ENCODE data around the gene CCNH. TPM values are rescaled to one million over a fixed set of nuclear protein-coding genes. Genes with fewer than 3 reads are reported as not detected.

Gene CCNH
- total and polyA plus RNA-seq, 9 of the 15 experiments (the other 6 are each of a cell fraction or from before 2014, with no cell fraction given) = 100 to 213 (median 150) TPM

DNA sequence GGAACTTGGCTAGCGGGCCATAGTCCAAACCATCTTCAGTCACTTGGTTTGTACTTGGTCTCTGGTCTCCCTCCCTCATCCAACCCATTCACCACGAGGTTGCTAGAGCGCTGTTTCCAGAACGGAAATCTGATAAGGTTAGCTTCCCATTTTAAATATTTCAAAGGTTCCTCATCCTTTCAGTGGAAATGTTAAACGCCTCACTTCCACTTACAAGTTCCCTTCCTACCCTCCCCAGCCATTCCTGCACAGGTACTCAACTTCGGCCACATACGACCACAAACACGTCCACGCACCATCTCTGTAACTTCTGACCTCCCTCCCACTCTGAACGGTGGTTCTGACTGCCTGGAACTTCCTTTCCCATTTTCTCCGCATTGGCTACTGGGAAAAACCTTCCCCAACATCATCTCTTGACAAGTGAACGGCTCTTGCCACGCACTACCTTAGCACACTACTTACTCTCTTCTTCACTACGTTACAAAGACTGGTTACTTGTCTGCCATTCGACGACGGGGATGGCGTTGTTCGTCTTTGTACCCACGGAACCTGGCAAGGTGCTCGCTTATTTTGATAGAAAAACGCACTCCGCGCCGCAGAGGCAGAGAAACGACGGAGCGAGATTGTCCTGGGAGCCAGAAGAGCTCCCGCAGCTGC lies 629 bp downstream of the CCNH start (continued):
- TF ChIP-seq ARID1B (IDR thresholded peaks at IDR 0.05) (peak; percentile 50; the same call in 1 of the 2 replicates), SMAD3 (CRISPR knock-in tag; conservative IDR thresholded peaks at IDR 0.05) (no peak), FOXM1 (IDR thresholded peaks at IDR 0.05; ENCODE audit: low read depth) (peak; percentile 51), FOXM1 (CRISPR knock-in tag; IDR thresholded peaks at IDR 0.05; ENCODE audit: low read depth) (no peak), PPARD (CRISPR knock-in tag; IDR thresholded peaks at IDR 0.05) (no peak), KDM5B (IDR thresholded peaks at IDR 0.05; ENCODE audit: insufficient replicate concordance, low read depth, low read length) (peak; percentile 26), EP300 (IDR thresholded peaks at IDR 0.05; ENCODE audit: low read length) (0 out of 2 replicates have a peak, but pooled peaks have one; percentile 6), ZNF197 (CRISPR knock-in tag; IDR thresholded peaks at IDR 0.05; ENCODE audit: low read depth) (no peak), ZNF717 (CRISPR knock-in tag; IDR thresholded peaks at IDR 0.05) (0 out of 2 replicates have a peak, but pooled peaks have one; percentile 35)
- TF ChIP-seq, protein P1, sequence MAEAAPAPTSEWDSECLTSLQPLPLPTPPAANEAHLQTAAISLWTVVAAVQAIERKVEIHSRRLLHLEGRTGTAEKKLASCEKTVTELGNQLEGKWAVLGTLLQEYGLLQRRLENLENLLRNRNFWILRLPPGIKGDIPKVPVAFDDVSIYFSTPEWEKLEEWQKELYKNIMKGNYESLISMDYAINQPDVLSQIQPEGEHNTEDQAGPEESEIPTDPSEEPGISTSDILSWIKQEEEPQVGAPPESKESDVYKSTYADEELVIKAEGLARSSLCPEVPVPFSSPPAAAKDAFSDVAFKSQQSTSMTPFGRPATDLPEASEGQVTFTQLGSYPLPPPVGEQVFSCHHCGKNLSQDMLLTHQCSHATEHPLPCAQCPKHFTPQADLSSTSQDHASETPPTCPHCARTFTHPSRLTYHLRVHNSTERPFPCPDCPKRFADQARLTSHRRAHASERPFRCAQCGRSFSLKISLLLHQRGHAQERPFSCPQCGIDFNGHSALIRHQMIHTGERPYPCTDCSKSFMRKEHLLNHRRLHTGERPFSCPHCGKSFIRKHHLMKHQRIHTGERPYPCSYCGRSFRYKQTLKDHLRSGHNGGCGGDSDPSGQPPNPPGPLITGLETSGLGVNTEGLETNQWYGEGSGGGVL (CRISPR knock-in tag; IDR thresholded peaks at IDR 0.05) = no peak
- TF ChIP-seq, protein P2, sequence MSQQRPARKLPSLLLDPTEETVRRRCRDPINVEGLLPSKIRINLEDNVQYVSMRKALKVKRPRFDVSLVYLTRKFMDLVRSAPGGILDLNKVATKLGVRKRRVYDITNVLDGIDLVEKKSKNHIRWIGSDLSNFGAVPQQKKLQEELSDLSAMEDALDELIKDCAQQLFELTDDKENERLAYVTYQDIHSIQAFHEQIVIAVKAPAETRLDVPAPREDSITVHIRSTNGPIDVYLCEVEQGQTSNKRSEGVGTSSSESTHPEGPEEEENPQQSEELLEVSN (IDR thresholded peaks at IDR 0.05; ENCODE audit: borderline replicate concordance in 1 of 2, extremely low read depth in 1 of 2, insufficient read depth in 1 of 2, insufficient read length in 1 of 2, low read depth in 1 of 2, low read length in 1 of 2, poor library complexity in 1 of 2, severe bottlenecking in 1 of 2) = peak in 1 of 2 experiments; percentile 13
- TF ChIP-seq, protein P3, sequence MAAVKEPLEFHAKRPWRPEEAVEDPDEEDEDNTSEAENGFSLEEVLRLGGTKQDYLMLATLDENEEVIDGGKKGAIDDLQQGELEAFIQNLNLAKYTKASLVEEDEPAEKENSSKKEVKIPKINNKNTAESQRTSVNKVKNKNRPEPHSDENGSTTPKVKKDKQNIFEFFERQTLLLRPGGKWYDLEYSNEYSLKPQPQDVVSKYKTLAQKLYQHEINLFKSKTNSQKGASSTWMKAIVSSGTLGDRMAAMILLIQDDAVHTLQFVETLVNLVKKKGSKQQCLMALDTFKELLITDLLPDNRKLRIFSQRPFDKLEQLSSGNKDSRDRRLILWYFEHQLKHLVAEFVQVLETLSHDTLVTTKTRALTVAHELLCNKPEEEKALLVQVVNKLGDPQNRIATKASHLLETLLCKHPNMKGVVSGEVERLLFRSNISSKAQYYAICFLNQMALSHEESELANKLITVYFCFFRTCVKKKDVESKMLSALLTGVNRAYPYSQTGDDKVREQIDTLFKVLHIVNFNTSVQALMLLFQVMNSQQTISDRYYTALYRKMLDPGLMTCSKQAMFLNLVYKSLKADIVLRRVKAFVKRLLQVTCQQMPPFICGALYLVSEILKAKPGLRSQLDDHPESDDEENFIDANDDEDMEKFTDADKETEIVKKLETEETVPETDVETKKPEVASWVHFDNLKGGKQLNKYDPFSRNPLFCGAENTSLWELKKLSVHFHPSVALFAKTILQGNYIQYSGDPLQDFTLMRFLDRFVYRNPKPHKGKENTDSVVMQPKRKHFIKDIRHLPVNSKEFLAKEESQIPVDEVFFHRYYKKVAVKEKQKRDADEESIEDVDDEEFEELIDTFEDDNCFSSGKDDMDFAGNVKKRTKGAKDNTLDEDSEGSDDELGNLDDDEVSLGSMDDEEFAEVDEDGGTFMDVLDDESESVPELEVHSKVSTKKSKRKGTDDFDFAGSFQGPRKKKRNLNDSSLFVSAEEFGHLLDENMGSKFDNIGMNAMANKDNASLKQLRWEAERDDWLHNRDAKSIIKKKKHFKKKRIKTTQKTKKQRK (IDR thresholded peaks at IDR 0.05; ENCODE audit: borderline replicate concordance, low read depth, low read length) = no peak
- TF ChIP-seq, protein P4, sequence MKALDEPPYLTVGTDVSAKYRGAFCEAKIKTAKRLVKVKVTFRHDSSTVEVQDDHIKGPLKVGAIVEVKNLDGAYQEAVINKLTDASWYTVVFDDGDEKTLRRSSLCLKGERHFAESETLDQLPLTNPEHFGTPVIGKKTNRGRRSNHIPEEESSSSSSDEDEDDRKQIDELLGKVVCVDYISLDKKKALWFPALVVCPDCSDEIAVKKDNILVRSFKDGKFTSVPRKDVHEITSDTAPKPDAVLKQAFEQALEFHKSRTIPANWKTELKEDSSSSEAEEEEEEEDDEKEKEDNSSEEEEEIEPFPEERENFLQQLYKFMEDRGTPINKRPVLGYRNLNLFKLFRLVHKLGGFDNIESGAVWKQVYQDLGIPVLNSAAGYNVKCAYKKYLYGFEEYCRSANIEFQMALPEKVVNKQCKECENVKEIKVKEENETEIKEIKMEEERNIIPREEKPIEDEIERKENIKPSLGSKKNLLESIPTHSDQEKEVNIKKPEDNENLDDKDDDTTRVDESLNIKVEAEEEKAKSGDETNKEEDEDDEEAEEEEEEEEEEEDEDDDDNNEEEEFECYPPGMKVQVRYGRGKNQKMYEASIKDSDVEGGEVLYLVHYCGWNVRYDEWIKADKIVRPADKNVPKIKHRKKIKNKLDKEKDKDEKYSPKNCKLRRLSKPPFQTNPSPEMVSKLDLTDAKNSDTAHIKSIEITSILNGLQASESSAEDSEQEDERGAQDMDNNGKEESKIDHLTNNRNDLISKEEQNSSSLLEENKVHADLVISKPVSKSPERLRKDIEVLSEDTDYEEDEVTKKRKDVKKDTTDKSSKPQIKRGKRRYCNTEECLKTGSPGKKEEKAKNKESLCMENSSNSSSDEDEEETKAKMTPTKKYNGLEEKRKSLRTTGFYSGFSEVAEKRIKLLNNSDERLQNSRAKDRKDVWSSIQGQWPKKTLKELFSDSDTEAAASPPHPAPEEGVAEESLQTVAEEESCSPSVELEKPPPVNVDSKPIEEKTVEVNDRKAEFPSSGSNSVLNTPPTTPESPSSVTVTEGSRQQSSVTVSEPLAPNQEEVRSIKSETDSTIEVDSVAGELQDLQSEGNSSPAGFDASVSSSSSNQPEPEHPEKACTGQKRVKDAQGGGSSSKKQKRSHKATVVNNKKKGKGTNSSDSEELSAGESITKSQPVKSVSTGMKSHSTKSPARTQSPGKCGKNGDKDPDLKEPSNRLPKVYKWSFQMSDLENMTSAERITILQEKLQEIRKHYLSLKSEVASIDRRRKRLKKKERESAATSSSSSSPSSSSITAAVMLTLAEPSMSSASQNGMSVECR (CRISPR knock-in tag; IDR thresholded peaks at IDR 0.05) = no peak

All from K562 (cell line).